H7 (cell line): Measurements from ENCODE around the gene MTIF2. TPM values are rescaled to one million over a fixed set of nuclear protein-coding genes. Genes with fewer than 3 reads are reported as not detected.
"Not testable (repeated sequence)": the region's sequence is repeated elsewhere in the genome, so short reads cannot be mapped to it uniquely, and the experiment has no call there.

Experiments used
- DNase-seq: peaks from one replicate; pipeline ENCODE4 v3.0.0; 2012
- H3K27me3 ChIP-seq: 2 replicates; pipeline ENCODE4 v1.6.0; 2011; ENCODE audit warnings: mild to moderate bottlenecking, low read length; ENCODE audit not compliant: control insufficient read depth, insufficient read depth
- H3K36me3 ChIP-seq: replicated peaks from 2 replicates; pipeline ENCODE4 v1.5.1; 2011; ENCODE audit warnings: low read length; ENCODE audit not compliant: control insufficient read depth, insufficient read depth
- H3K4me3 ChIP-seq: 2 replicates; pipeline ENCODE4 v1.5.1; 2011; ENCODE audit warnings: low read depth, mild to moderate bottlenecking, control low read depth, low read length, moderate library complexity; ENCODE audit not compliant: insufficient read depth
- total RNA-seq: library from RNA; depleted of rRNA; stranded (reverse); fragments of >200 nt; shearing (Covaris generic); gene quantifications from 2 replicates; pipeline ENCODE4 v1.2.3, GENCODE V29; 2014; rRNA removed

The MTIF2 gene
- total RNA-seq = 34.2 and 54.3 TPM in 2 replicates

DNA sequence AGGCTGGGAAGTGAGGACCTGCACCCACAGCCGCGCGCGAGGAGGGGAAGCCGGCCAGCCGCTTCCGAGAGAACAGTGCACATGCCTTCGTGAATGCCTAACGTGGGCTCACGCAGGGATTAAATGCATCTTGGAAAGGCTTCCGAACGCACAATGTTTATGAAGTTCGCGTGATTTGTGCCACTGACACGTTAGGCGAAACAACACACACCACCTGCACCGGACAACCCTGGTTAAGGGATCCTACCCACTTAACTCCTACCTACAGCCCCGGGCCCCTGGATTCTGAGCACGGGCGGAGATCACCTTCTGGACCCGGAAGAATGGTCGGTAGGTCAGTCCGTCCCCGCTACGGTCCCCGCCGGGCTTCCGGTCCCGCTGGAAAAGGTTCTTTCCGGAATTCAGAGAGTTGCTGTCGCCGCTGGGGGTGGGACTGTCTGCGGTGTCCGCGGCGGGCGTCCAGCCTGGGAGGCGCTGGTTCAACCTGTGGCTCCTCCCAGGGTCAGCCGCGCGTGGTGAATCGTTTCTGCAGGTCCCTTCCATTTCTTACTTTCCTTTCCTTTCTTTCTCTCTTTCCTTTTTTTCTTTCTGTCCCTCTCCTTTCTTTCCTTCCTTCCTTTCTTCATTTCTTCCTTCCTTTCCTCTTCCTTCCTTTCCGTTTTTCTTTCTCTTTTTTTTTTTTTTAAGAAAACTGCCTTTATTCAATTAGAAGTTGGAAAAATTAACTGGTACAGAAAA is at the start of gene MTIF2:
TSS of gene MTIF2 (minus strand) at position 325 of the 738 bp plus-strand sequence. CDS start 5,373 bp downstream, outside the sequence.
- no peaks in the 10 kb centered on the region; the same call in none of the 2 replicates for H3K36me3 ChIP-seq
- H3K27me3 ChIP-seq = no peaks in the 10 kb centered on the region
- H3K4me3 ChIP-seq = peak within 1 kb of the TSS; percentile 80
- DNase-seq = peak; percentile 90

- DNase-seq = no peak
Measured at GRCh38 chr2:55314985-55315384, 46.0 kb upstream of the MTIF2 start.

DNA sequence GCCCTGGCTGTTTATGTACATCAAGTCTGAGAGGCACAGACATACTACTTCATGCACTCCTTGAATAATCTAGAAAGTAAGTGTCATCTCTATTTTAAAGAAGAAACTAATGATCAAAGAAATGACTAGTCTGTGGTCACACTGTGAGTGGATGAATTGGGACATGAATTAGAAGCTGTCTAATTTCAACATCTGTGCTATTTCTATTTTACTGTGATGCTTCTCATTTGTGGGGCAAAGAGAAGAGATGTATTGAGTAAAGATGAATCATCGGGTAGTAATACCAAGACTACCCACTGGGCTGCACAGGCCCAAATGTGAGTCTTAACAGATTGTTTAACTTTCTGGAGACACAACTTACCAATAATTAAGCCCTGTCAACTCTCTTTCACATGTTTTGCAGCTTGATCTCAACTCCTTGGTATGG is 42.4 kb upstream of the MTIF2 start:
- Histone ChIP-seq H3K27me3 (no peaks in the 10 kb centered on the region), H3K4me3 (no peak overlapping the region), H3K36me3 (peaks cover 13% of the 10 kb centered on the region)
- DNase-seq = no peak

More at GRCh38 chr2:55314985-55315384, 46.0 kb upstream of the MTIF2 start:
- H3K4me3 ChIP-seq = no peak overlapping the region
- H3K27me3 ChIP-seq = no peaks in the 10 kb centered on the region
- peaks cover 19% of the 10 kb centered on the region for H3K36me3 ChIP-seq

- Histone ChIP-seq H3K27me3 (no peaks in the 10 kb centered on the region), H3K36me3 (peaks cover 10% of the 10 kb centered on the region), H3K4me3 (no peak overlapping the region)
- DNase-seq = no peak
Measured at GRCh38 chr2:55309446-55309845, 40.4 kb upstream of the MTIF2 start.

GRCh38 chr2:55302241-55302640 is 33.2 kb upstream of the MTIF2 start:
- H3K27me3 ChIP-seq = no peaks in the 10 kb centered on the region
- no peak for DNase-seq
- H3K36me3 ChIP-seq = peaks cover 4% of the 10 kb centered on the region
- H3K4me3 ChIP-seq = no peak overlapping the region

- no peak for DNase-seq
- Histone ChIP-seq H3K27me3 (no peaks in the 10 kb centered on the region), H3K4me3 (no peak overlapping the region), H3K36me3 (peaks cover 6% of the 10 kb centered on the region)
Measured at GRCh38 chr2:55301277-55301676, 32.2 kb upstream of the MTIF2 start.

- no peak for DNase-seq
- H3K27me3 ChIP-seq = no peaks in the 10 kb centered on the region
- peaks cover 14% of the 10 kb centered on the region for H3K36me3 ChIP-seq
- H3K4me3 ChIP-seq = no peak overlapping the region
Measured at GRCh38 chr2:55296393-55296792, 27.4 kb upstream of the MTIF2 start.

DNA sequence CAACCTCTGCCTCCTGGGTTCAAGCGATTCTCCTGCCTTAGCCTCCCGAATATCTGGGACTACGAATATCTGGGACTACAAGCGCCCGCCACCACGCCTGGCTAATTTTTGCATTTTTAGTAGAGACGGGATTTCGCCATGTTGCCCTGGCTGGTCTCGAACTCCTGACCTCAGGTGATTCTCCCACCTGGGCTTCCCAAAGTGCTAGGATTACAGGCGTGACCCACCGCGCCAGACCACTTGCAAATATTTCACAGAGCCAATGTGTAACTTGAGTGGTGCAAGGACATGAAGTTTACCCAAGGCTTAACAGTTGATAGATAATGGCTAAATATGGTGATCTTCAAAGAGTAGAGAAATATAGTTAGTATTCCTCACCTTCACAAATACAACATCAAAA is 14.1 kb upstream of the MTIF2 start:
- Histone ChIP-seq H3K4me3 (no peak overlapping the region), H3K27me3 (no peaks in the 10 kb centered on the region), H3K36me3 (no peaks in the 10 kb centered on the region; the same call in 1 of the 2 replicates)
- DNase-seq = no peak

DNA sequence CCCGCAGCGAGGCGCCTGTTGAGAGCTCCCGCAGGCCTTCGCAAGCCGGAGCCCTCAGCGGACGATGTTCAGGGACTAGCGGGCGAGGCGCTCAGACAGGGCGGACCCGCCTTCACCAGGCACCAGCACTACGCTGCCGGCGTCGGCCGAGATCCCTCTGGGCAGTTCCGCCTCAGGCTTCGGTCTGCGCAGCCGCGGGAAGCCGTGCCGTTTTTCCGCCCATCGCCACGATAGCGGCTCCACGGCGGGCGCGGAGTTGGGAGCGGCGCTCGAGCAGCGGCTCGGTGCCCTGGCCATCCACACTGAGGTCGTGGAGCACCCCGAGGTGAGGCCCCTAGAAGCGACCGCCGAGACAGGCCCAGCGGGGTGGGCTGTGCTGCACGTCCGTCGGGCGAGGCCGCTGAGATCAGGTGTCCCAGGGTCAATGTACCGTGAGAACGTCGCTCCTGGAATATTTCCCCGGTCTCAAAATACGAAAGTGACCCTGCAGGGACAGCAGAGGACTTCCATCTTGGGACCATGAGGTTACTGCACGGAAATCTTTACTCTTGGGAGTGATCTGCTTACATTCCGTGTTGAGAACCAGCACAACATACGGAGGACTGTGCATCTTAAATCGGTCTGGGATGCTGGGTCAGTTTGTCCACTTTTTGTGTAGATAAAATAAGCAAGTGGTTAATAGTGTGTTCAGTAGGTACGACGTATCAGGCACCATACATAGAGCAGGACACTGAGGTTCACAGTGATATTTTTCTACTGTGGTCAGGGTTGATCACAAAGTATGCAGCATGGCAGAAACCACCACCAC is 13.3 kb upstream of the MTIF2 start:
- Histone ChIP-seq H3K27me3 (no peaks in the 10 kb centered on the region), H3K36me3 (no peaks in the 10 kb centered on the region), H3K4me3 (peak overlapping the region; percentile 37)
- DNase-seq = peak; percentile 82

DNA sequence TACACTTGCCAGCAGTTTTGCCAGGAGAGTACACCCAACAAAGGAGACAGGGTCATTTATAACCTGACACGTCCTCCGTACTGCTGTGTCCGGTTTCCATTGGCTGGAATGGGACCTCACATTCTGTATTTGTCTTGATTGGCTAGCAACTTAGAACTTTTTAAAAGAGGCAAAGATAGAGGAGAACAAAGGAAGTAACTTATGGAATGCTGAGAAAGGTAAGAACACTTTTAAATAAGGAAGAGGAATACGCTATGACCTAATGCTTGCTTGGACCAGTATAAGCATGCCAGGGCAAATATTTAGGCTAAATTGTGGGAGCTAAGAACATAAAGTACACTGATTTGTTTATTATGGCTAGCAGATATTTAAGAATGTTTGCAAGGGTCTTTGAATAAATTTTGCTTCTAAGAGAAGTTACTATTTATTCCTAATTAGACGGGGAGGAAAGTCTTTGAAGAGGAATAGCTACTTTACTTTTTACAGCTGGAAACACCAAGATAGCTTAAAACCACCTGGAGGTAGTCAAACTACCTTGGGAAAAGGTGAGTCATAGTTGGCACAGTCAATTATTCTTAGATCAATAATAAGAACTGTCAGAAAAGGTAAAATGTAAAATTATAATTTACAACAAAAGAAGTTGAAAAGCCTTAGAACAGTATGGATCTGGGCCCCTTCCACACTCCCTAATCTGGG is 12.0 kb upstream of the MTIF2 start:
- DNase-seq, H3K27me3 ChIP-seq, H3K36me3 ChIP-seq, H3K4me3 ChIP-seq: not testable (repeated sequence)

DNA sequence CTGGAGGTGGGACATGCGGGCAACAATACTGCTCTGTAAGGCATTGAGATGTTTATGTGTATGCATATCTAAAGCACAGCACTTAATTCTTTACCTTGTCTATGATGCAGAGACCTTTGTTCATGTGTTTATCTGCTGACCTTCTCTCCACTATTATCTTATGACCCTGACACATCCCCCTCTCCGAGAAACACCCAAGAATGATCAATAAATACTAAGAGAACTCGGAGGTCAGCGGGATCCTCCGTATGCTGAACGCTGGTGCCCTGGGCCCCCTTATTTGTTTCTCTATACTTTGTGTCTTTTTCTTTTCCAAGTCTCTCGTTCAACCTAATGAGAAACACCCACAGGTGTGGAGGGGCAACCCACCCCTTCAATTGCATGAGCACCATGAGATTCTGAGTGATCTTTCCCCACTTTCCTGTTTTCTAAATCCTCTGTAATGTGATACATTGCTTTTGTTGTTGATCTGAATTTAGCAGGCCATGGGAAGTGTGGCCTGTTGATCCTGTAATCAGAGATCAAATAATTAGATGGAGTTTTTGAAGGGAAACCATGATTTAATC is 10.9 kb upstream of the MTIF2 start:
- H3K36me3 ChIP-seq, H3K27me3 ChIP-seq, H3K4me3 ChIP-seq: not testable (repeated sequence)
- DNase-seq = peak; percentile 5

- H3K4me3 ChIP-seq, H3K36me3 ChIP-seq, DNase-seq, H3K27me3 ChIP-seq: not testable (repeated sequence)
Measured at GRCh38 chr2:55279214-55279835, 10.3 kb upstream of the MTIF2 start.

GRCh38 chr2:55277310-55277709 is 8.3 kb upstream of the MTIF2 start:
- H3K4me3 ChIP-seq = no peak overlapping the region
- H3K36me3 ChIP-seq = no peaks in the 10 kb centered on the region
- DNase-seq = no peak
- H3K27me3 ChIP-seq = no peaks in the 10 kb centered on the region

DNA sequence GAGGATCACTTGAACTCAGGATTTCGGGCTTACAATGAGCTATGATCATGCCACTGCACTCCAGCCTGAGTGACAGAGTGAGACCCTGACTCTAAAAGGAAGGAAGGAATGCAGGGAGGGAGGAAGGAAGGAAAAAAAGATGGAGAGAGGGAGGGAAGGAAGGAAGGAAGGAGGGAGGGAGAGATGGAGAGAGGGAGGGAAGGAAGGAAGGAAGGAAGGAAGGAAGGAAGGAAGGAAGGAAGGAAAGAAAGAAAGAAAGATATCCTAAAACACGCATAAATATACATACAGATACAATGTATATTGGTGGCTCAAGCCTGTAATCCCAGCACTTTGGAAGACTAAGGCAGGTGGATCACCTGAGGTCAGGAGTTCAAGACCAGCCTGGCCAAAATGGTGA is 5.3 kb upstream of the MTIF2 start:
- not testable (repeated sequence) for H3K27me3 ChIP-seq, H3K36me3 ChIP-seq, H3K4me3 ChIP-seq, DNase-seq
